ENCODE data around the gene ITGB7. TPM values are rescaled to one million over a fixed set of nuclear protein-coding genes. Genes with fewer than 3 reads are reported as not detected.

ITGB7 gene
- total and polyA plus RNA-seq, 9 of the 15 experiments (the other 6 are each of a cell fraction or from before 2014, with no cell fraction given) = 0.06 to 2.0 (median 0.67) TPM

GRCh38 chr12:53213348-53213747 lies 6.3 kb upstream of the ITGB7 start (continued):
- no peak for TF ChIP-seq HOXB6 (CRISPR knock-in tag; IDR thresholded peaks at IDR 0.05; ENCODE audit: borderline replicate concordance)
- TF ChIP-seq SMARCA5 (IDR thresholded peaks at IDR 0.05) = no peak
- TF ChIP-seq, protein P1, sequence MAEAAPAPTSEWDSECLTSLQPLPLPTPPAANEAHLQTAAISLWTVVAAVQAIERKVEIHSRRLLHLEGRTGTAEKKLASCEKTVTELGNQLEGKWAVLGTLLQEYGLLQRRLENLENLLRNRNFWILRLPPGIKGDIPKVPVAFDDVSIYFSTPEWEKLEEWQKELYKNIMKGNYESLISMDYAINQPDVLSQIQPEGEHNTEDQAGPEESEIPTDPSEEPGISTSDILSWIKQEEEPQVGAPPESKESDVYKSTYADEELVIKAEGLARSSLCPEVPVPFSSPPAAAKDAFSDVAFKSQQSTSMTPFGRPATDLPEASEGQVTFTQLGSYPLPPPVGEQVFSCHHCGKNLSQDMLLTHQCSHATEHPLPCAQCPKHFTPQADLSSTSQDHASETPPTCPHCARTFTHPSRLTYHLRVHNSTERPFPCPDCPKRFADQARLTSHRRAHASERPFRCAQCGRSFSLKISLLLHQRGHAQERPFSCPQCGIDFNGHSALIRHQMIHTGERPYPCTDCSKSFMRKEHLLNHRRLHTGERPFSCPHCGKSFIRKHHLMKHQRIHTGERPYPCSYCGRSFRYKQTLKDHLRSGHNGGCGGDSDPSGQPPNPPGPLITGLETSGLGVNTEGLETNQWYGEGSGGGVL (CRISPR knock-in tag; IDR thresholded peaks at IDR 0.05) = no peak
- no peak for TF ChIP-seq TAF1 (IDR thresholded peaks at IDR 0.05; ENCODE audit: control insufficient read depth, extremely low read depth, insufficient read depth, low read length, severe bottlenecking)
- TF ChIP-seq SUPT5H (IDR thresholded peaks at IDR 0.05) = no peak
- no peak for TF ChIP-seq ZBED1 (IDR thresholded peaks at IDR 0.05)
- TF ChIP-seq ZNF143 (CRISPR knock-in tag; IDR thresholded peaks at IDR 0.05) = no peak
- TF ChIP-seq, protein P2, sequence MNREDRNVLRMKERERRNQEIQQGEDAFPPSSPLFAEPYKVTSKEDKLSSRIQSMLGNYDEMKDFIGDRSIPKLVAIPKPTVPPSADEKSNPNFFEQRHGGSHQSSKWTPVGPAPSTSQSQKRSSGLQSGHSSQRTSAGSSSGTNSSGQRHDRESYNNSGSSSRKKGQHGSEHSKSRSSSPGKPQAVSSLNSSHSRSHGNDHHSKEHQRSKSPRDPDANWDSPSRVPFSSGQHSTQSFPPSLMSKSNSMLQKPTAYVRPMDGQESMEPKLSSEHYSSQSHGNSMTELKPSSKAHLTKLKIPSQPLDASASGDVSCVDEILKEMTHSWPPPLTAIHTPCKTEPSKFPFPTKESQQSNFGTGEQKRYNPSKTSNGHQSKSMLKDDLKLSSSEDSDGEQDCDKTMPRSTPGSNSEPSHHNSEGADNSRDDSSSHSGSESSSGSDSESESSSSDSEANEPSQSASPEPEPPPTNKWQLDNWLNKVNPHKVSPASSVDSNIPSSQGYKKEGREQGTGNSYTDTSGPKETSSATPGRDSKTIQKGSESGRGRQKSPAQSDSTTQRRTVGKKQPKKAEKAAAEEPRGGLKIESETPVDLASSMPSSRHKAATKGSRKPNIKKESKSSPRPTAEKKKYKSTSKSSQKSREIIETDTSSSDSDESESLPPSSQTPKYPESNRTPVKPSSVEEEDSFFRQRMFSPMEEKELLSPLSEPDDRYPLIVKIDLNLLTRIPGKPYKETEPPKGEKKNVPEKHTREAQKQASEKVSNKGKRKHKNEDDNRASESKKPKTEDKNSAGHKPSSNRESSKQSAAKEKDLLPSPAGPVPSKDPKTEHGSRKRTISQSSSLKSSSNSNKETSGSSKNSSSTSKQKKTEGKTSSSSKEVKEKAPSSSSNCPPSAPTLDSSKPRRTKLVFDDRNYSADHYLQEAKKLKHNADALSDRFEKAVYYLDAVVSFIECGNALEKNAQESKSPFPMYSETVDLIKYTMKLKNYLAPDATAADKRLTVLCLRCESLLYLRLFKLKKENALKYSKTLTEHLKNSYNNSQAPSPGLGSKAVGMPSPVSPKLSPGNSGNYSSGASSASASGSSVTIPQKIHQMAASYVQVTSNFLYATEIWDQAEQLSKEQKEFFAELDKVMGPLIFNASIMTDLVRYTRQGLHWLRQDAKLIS (CRISPR knock-in tag; IDR thresholded peaks at IDR 0.05) = no peak
- TF ChIP-seq COPS2 (conservative IDR thresholded peaks at IDR 0.05) = no peak
- TF ChIP-seq RAD21 (CRISPR knock-in tag; conservative IDR thresholded peaks at IDR 0.05 in 1 of 2, IDR thresholded peaks at IDR 0.05 in 1 of 2) = peak; percentile 98 to 99
- TF ChIP-seq ZSCAN29 (IDR thresholded peaks at IDR 0.05) = no peak
- TF ChIP-seq SMAD3 (CRISPR knock-in tag; conservative IDR thresholded peaks at IDR 0.05) = no peak; the same call in 1 of the 2 replicates
- no peak for TF ChIP-seq BCOR (IDR thresholded peaks at IDR 0.05)
- no peak for TF ChIP-seq U2AF1 (optimal IDR thresholded peaks at IDR 0.05; ENCODE audit: low read depth, low read length)
- no peak for TF ChIP-seq SRSF3 (IDR thresholded peaks at IDR 0.05; ENCODE audit: insufficient read depth, low read length)
- TF ChIP-seq MCM5 (IDR thresholded peaks at IDR 0.05; ENCODE audit: low read depth) = no peak
- TF ChIP-seq MTA1 (IDR thresholded peaks at IDR 0.05; ENCODE audit: borderline replicate concordance) = no peak
- TF ChIP-seq NR4A1 (CRISPR knock-in tag; IDR thresholded peaks at IDR 0.05) = no peak
- no peak for TF ChIP-seq NR4A1 (tag; IDR thresholded peaks at IDR 0.05)
- TF ChIP-seq FOXA3 (CRISPR knock-in tag; conservative IDR thresholded peaks at IDR 0.05 in 1 of 2, IDR thresholded peaks at IDR 0.05 in 1 of 2) = no peak
- no peak for TF ChIP-seq NR1H2 (CRISPR knock-in tag; IDR thresholded peaks at IDR 0.05)
- no peak for TF ChIP-seq SMARCE1 (IDR thresholded peaks at IDR 0.05)
- no peak for TF ChIP-seq NFXL1 (CRISPR knock-in tag; IDR thresholded peaks at IDR 0.05)
- 0 out of 2 replicates have a peak, but pooled peaks have one; percentile 21 for TF ChIP-seq RFX5 (IDR thresholded peaks at IDR 0.05; ENCODE audit: low read depth, low read length)
- TF ChIP-seq BDP1 (IDR thresholded peaks at IDR 0.05; ENCODE audit: insufficient read depth, insufficient read length) = no peak
- TF ChIP-seq MEIS2 (IDR thresholded peaks at IDR 0.05; ENCODE audit: partially characterized antibody) = peak; percentile 53
- no peak for TF ChIP-seq EGR1 (conservative IDR thresholded peaks at IDR 0.05)
- no peak for TF ChIP-seq KHSRP (IDR thresholded peaks at IDR 0.05)
- TF ChIP-seq PHTF2 (CRISPR knock-in tag; IDR thresholded peaks at IDR 0.05) = no peak
